ENCODE measurements around the gene POPDC2.

GRCh38 chr3:119645813-119646212 is 14.6 kb downstream of the POPDC2 start:
- TF ChIP-seq CTCF (IDR thresholded peaks at IDR 0.05) = no peak
- TF ChIP-seq POLR2A (IDR thresholded peaks at IDR 0.05) = no peak
- no peak for TF ChIP-seq POLR2AphosphoS5 (IDR thresholded peaks at IDR 0.05)
